HG03558 (cell line): Measurements from ENCODE around the gene OR1K1.
"Not testable (repeated sequence)": the region's sequence is repeated elsewhere in the genome, so short reads cannot be mapped to it uniquely, and the experiment has no call there.

Experiments used
- ATAC-seq: cut with Tn5 transposase; IDR thresholded peaks from one replicate; pipeline ENCODE4 v1.9.1; 2021; ENCODE audit warnings: moderate number of reproducible peaks; ENCODE audit not compliant: unreplicated experiment; ENCODE audit errors: extremely low read depth

OR1K1 gene, protein sequence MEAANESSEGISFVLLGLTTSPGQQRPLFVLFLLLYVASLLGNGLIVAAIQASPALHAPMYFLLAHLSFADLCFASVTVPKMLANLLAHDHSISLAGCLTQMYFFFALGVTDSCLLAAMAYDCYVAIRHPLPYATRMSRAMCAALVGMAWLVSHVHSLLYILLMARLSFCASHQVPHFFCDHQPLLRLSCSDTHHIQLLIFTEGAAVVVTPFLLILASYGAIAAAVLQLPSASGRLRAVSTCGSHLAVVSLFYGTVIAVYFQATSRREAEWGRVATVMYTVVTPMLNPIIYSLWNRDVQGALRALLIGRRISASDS

DNA sequence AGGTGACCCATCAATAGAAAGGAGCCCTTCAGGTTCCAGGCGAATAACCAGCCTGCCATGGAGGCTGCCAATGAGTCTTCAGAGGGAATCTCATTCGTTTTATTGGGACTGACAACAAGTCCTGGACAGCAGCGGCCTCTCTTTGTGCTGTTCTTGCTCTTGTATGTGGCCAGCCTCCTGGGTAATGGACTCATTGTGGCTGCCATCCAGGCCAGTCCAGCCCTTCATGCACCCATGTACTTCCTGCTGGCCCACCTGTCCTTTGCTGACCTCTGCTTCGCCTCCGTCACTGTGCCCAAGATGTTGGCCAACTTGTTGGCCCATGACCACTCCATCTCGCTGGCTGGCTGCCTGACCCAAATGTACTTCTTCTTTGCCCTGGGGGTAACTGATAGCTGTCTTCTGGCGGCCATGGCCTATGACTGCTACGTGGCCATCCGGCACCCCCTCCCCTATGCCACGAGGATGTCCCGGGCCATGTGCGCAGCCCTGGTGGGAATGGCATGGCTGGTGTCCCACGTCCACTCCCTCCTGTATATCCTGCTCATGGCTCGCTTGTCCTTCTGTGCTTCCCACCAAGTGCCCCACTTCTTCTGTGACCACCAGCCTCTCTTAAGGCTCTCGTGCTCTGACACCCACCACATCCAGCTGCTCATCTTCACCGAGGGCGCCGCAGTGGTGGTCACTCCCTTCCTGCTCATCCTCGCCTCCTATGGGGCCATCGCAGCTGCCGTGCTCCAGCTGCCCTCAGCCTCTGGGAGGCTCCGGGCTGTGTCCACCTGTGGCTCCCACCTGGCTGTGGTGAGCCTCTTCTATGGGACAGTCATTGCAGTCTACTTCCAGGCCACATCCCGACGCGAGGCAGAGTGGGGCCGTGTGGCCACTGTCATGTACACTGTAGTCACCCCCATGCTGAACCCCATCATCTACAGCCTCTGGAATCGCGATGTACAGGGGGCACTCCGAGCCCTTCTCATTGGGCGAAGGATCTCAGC, at the start of gene OR1K1:
Gene OR1K1, plus strand, starts transcription at position 58 of the 995 bp plus-strand sequence. Its CDS starts 0 bp downstream, at position 58.
- no peak for ATAC-seq

DNA sequence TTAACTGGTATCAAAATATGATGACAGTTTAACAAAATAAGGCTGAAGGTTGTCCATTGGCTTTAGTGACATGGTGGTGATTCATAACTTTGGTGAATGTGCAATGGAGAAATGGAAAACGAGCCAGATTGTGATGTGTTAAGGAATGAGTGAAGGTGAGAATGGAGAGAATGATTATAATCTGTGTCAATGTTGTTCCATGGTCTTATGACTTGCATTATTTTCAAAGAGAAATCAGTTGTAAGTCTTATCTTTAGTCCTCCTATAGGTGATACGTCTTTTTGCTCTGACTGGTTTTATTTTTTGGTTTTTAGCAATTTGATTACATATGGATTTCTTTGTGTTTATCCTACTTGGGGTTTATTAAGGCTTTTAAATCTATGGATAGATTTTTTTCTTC, 45.1 kb upstream of the OR1K1 start:
- ATAC-seq, result no peak

DNA sequence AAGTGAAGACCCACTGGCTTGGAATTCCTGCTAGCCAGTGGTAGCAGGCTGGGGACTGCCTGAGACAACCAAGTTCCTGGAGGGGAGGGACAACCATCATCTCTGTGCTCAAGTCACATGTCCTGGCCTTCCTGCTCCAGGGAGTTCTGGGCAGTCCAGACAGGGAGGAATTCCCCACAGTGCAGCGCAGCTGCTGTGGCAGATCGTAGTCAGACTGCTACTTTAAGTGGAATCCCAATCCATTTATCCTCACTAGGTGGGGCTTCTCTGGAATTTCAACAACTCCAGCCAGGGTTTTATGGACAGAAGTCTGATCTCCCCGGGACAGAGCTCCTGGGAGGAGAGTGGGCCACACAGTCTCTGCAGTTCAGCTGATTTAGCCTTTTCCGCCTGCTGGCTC, 32.1 kb upstream of the OR1K1 start:
- ATAC-seq, result no peak

DNA sequence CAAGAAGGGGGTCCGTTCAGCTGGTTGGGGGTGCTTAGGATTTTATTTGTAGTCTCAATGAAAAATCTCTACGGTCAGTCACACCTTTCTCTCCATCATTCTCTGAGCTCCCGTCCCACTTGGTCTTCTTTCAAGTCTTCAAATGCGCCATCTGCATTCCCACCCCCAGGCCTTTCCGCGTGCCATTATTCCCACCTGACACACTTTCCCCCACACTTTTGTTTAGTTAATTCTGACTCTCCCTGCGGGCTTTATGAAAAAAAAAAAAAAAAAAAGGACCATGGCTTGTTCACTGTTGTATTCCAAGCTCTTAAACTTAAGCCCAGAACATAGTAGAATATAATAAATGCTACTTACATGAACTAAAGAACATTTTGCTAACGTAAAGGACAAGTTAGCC, 22.9 kb upstream of the OR1K1 start:
- no peak for ATAC-seq

DNA sequence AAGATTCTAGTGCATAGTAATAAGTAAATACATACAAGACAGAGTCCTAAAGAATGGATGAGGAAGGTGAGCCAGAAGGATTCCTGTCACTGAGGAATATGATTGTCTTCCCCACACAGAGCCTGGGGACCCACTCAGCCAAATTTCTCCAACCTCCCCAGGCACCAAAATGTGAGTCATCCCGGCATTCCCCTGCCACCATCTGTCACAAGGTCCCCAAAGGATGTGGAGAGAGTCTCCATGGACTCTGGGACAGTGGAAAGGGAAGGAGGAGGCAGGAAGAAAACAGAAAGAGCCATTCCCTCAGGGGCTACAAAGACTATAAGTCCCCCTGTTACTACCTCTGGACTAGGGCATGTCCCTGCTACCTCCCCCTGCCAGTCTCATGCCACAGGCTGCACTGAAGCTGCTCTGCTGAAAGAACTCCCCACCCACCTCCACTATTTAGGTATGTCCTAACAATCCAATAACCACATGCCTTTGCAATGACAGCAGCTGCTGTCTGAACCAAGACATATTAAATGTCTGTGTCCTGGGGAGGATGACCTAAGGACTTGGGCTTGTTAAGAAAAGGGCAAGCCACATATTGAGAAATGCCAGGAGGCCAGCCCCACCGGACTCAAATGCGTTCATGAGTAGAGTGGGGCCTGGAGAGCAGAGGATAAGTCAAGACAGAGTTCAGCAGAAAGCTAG, 21.8 kb upstream of the OR1K1 start:
- no peak for ATAC-seq

DNA sequence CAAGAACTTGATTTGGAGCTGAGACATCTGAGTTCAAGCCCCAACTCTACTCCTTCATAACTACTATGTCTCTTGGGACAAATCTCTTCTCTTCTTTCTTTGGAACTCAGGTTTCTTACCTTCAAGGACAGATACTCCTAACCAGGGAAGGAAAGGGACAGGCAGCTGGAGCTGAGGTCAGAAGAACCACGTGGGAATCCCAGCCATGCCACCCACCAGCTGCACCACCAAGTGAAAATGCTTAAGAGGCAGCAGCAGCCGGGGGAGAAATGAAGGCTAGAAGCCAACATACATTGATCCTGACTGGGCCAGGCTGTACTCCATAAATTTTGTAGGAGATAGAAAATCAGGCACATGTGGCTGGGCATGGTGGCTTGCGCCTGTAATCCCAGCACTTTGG, 20.7 kb upstream of the OR1K1 start:
- no peak for ATAC-seq

DNA sequence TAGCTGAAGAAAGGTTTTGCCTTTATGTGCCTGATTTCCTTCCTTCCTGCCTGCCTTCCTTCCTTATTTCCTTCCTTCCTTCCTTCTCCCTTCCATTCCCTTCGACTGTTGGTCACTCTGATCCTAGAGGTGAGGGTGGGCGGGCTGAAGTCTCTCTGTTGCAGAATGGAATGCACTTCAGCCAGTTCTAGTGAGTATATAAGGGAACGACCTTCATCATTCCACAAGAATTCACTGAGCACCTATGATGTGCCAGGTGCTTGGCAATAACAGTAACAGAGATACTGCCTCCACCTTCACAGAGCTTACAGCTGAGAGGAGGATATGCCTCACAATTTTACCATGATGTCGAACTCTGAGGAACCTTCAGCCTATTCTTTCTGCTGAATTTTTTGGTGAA, 19.9 kb upstream of the OR1K1 start:
- no peak for ATAC-seq

DNA sequence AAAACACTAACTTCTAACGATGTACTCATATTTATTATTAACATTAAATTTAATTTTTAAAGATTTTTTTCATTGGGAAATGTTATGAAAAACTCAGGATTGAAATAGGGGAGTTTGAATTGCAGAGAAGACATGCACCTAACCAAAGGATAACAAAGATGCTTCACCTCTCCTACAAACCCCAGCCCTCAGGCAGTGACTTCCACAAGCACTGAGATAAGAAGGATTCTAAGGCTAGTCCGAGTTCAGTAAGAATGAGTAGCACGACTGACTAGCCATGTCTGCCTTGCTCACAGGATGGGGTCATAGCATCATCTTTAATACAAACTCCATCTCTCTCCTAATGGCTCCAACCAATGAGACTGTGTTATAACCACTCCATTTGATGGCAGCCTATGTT, 18.3 kb upstream of the OR1K1 start:
- no peak for ATAC-seq

DNA sequence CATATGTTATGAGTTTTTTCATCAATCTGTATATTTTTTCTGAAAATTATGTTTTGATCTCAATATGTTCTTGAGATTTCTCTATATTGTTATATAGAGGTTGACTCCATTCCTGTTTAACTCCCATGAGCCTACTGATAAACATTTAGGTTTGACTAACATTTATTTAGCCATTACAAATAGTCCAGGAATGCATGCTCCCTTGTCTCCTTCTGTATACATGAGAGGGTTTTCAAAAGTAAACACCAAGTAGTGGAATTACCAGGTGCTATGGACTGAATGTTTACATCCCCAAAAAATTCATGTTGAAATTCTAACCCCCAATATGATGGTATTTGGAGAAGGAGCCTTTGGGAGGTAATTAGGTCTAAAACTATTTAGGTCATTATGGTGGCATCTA, 14.7 kb upstream of the OR1K1 start:
- ATAC-seq, result no peak

DNA sequence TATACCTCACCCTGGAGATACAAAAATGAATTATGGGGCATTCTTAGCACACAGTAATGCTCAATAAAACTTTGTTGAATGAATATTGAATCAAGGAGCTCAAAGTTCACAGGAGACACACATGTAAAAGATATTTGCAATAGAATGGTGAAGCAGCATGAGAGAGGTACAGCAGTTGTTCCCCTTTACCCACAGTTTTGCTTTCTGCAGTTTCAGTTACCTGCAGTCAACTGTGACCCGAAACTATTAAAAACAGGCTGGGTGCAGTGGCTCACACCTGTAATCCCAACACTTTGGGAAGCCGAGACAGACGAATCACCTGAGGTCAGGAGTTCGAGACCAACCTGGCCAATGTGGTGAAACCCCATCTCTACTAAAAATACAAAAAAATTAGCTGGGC, 13.6 kb upstream of the OR1K1 start:
- no peak for ATAC-seq

DNA sequence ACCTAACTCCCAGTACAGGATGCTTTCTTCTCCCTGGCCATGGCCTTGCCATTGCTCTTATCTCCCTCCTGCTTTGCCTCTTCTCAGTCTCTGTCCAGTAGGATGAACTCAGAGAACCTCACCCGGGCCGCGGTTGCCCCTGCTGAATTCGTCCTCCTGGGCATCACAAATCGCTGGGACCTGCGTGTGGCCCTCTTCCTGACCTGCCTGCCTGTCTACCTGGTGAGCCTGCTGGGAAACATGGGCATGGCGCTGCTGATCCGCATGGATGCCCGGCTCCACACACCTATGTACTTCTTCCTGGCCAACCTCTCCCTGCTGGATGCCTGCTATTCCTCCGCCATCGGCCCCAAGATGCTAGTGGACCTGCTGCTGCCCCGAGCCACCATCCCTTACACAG, 11.1 kb upstream of the OR1K1 start, which contains the start of gene OR5C1:
Gene OR5C1, plus strand, starts transcription at position 103 of the 400 bp plus-strand sequence. Its CDS starts 0 bp downstream, at position 103.
- no peak for ATAC-seq

DNA sequence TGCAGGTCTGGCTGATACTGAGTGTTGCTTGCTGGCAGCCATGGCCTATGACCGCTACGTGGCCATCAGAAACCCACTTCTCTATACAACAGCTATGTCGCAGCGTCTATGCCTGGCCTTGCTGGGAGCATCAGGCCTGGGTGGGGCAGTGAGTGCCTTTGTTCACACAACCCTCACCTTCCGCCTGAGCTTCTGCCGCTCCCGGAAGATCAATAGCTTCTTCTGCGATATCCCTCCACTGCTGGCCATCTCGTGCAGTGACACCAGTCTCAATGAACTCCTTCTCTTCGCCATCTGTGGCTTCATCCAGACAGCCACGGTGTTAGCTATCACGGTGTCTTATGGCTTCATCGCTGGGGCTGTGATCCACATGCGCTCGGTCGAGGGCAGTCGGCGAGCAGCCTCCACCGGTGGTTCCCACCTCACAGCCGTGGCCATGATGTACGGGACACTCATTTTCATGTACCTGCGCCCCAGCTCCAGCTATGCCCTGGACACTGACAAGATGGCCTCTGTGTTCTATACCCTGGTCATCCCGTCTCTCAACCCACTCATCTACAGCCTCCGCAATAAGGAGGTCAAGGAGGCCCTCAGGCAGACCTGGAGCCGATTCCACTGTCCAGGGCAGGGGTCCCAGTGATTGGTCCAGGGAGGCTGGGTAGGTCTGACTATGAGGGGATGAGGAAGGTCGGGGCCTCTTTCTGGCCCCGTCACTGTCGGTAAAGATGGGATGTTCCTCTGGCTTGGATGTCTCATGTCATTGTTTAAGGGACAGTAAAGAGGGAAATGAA, 10.5 kb upstream of the OR1K1 start:
- ATAC-seq, result no peak

DNA sequence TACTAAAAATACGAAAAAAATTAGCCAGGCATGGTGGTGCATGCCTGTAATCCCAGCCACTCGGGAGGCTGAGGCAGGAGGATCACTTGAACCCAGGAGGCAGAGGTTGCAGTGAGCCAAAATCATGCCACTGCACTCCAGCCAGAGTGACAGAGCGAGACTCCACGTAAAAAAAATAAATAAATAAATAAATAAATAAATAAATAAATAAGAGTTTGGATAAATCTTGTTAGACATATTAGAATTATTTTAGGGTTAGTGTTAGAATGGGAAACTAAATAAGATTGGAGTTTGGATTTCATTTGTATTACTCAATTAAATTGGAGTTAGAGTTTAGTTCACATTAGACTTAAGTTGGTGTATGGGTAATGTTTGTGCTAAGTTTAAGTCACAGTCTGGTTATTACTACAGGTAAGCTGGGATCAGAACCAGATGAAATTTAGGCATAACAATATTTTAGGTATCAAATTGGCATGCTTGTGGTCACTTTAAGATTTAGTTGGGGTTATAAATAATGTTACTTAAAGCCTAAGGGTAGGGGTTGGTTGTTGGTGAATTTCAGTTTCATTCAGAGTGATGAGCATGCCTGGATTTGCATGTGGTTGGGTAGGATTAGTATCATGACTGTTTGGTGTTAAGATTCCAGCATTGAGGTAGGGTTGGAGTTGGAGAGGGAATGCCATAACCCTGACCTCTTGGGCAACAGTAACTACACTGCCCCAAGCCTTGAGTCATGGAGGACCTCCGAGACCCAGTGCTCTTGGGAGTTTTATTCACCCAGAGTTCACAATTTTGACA, 7.9 kb upstream of the OR1K1 start:
- ATAC-seq, result no peak

DNA sequence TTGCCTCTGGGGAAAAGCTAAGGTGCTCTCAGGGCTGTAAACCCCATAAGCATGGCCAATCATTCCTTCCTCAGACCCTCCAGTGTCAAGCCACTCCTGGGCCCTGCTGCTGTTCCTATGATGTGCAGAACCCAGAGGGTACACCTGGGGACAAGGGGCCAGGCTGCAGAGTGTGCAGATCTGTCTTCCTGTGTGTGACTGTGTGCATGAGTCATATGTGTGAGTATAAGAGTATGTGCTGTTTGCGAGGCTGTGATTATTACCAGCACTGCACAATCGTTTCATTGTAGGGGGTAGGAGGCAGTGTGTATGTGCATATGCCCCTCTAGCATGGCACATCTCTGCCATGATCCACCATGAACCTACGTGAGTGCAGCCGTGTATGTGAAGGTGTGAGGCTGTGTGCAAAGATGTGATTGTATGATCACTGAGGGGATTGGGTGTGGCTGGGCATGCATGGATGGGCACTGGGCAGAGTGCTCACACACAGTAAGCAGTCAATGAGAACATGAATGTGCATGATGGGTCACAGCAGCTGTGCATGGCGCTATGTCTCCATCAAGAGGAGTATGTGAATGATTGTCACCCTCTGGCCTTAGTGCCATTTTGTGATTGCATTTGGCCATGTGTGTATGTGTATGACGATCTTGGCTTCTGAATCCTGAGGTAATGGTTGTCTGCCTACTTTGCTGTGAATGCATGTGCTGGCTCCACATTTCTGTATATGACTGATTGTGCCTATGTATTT, 2.4 kb upstream of the OR1K1 start:
- no peak for ATAC-seq

DNA sequence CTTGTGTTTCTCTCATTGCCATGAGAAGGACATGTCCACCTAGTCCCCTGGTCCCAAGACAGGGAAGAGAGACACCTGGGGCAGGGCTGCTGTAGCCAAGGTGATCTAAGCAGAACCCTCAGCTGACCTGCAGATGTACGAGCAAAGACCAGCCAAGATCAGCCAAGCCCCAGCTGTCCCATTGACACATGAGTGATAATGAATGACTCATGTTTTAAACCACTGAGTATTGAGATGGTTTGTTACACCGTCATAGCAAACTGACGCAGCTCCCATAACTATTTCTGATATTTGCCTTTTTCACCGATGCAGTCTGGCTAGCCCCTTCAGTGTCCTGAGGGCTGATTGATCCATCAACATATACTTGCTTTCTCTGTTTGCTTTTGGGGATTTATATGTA, 6.7 kb downstream of the OR1K1 start:
- ATAC-seq, result no peak

DNA sequence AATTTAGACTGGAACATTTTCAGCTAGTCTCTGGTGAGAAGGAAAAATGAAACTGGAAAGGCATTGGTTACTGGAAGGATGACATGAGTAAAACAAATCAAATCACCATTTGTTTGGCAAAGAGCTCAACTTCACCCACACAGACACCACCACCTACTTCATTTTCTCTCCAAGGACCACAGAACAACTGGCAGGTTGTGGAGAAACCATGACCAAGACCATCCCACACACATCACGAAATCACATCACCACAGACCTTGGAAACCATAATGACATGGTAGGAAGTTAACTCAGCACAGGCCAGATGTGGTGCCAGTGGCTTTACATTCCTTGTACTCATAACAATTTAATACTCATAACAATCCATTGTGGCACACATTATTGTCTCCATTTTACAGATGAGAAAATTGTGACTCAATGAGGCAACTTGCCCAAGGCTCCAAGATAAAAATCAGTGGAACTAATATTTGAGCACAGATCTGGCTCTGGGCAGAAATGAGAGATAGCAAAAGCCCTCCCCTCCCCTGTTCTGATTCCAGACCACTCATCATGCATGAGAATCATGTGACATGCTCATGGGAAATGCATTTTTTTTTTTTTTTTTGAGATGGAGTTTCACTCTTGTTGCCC, 7.5 kb downstream of the OR1K1 start:
- no peak for ATAC-seq

DNA sequence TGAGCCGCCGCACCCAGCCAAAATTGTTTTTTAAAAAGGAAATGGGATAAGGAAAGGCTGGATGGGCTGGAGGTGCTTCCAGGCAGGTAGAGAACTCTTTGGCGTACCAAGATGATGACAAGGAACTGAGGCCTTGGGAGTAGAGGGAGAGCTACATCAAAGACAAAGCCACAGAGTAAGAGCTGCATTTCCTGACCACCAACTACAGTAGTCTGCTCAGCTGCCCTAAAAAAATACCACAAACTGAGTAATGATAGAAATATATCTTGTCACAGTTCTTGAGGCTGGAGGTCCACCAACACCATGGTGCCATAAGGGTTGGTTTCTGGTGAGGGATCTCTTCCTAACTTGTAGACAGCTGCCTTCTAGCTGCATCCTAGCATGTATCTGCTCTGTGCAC, 8.2 kb downstream of the OR1K1 start:
- no peak for ATAC-seq

DNA sequence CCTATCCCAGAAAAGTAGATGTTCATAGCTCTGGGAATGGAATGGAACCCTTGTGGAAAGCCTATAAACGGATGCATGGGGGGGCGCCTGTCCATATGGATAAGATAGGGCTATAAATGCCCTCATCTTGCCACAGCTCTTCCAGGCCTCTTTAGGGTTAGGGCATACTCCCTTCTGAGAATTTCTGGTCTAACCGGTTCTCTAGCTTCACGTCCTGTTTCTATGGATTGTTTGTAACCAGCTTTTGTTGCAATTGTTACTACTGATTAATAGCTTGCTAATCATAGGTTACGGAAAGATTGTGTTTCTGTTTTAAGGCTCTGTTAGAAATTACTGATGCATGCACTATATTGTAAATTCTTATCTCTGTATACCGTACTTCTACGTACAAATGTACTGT, 9.3 kb downstream of the OR1K1 start:
- not testable (repeated sequence) for ATAC-seq
